DMS79 (cell line): Measurements from ENCODE around the gene RCAN2.

Source experiments
- DNase-seq: peaks from one replicate; lab custom pipeline; 2025; lab: John Stamatoyannopoulos, UW

Gene RCAN2

GRCh38 chr6:46211917-46212316 lies 279.3 kb downstream of the RCAN2 start:
- DNase-seq = no peak

GRCh38 chr6:46210294-46210693 lies 281.0 kb downstream of the RCAN2 start:
- DNase-seq = no peak

- DNase-seq = no peak
These were observed 282.9 kb downstream of the RCAN2 start for GRCh38 chr6:46208303-46208702.

- no peak for DNase-seq
These were observed 284.1 kb downstream of the RCAN2 start for GRCh38 chr6:46207174-46207573.

- DNase-seq = no peak
These were observed 286.2 kb downstream of the RCAN2 start for GRCh38 chr6:46204880-46205650.

GRCh38 chr6:46203391-46204177 lies 287.7 kb downstream of the RCAN2 start:
- no peak for DNase-seq

GRCh38 chr6:46201702-46202101 lies 289.5 kb downstream of the RCAN2 start:
- no peak for DNase-seq

- no peak for DNase-seq
These were observed 291.9 kb downstream of the RCAN2 start for GRCh38 chr6:46199387-46199786.

GRCh38 chr6:46191961-46192360 lies 299.3 kb downstream of the RCAN2 start:
- DNase-seq = no peak

- no peak for DNase-seq
These were observed 300.4 kb downstream of the RCAN2 start for GRCh38 chr6:46190889-46191288.

- no peak for DNase-seq
These were observed 301.5 kb downstream of the RCAN2 start for GRCh38 chr6:46189726-46190125.

GRCh38 chr6:46186583-46186982 lies 304.7 kb downstream of the RCAN2 start:
- no peak for DNase-seq

- no peak for DNase-seq
These were observed 307.1 kb downstream of the RCAN2 start for GRCh38 chr6:46184114-46184513.

- no peak for DNase-seq
These were observed 315.3 kb downstream of the RCAN2 start for GRCh38 chr6:46175976-46176375.

GRCh38 chr6:46175446-46175845 lies 315.8 kb downstream of the RCAN2 start:
- no peak for DNase-seq

GRCh38 chr6:46174904-46175303 lies 316.3 kb downstream of the RCAN2 start:
- no peak for DNase-seq

GRCh38 chr6:46172176-46172575 lies 319.1 kb downstream of the RCAN2 start:
- no peak for DNase-seq
